Measurements from ENCODE around the gene CDC42BPB. TPM values are rescaled to one million over a fixed set of nuclear protein-coding genes. Genes with fewer than 3 reads are reported as not detected.

Gene CDC42BPB
- total and polyA plus RNA-seq, 2 of the 13 experiments (the other 11 are each of a cell fraction or from before 2014, with no cell fraction given), result 19.7 to 32.3 TPM

GRCh38 chr14:103100281-103101121 is 43.2 kb upstream of the CDC42BPB start (continued):
- peak; percentile 62; the same call in 1 of the 2 replicates for TF ChIP-seq ZNF710 (CRISPR knock-in tag; IDR thresholded peaks at IDR 0.05; ENCODE audit: borderline replicate concordance)
- no peak; the same call in 1 of the 2 replicates for TF ChIP-seq MAZ (IDR thresholded peaks at IDR 0.05; ENCODE audit: borderline replicate concordance, low read depth, low read length)
- TF ChIP-seq MAZ (CRISPR knock-in tag; IDR thresholded peaks at IDR 0.05; ENCODE audit: low read depth), result peak; percentile 80; the same call in 1 of the 2 replicates
- TF ChIP-seq SRSF1 (optimal IDR thresholded peaks at IDR 0.05; ENCODE audit: low read depth, low read length), result no peak
- peak; percentile 96 for TF ChIP-seq TEAD3 (CRISPR knock-in tag; optimal IDR thresholded peaks at IDR 0.05; ENCODE audit: borderline replicate concordance)
- peak; percentile 97 for TF ChIP-seq HIVEP1 (CRISPR knock-in tag; IDR thresholded peaks at IDR 0.05)
- TF ChIP-seq ZNF577 (CRISPR knock-in tag; IDR thresholded peaks at IDR 0.05; ENCODE audit: borderline replicate concordance, low read depth), result no peak
- peak; percentile 38; the same call in 1 of the 2 replicates for TF ChIP-seq SP4 (CRISPR knock-in tag; IDR thresholded peaks at IDR 0.05)
- TF ChIP-seq ZNF12 (CRISPR knock-in tag; IDR thresholded peaks at IDR 0.05), result peak; percentile 53; the same call in 1 of the 2 replicates
- TF ChIP-seq NR2F1 (CRISPR knock-in tag; IDR thresholded peaks at IDR 0.05), result peak; percentile 86 to 95
- peak; percentile 44; the same call in 1 of the 2 replicates for TF ChIP-seq ZNF773 (CRISPR knock-in tag; IDR thresholded peaks at IDR 0.05; ENCODE audit: borderline replicate concordance)
- no peak for TF ChIP-seq ZNF121 (CRISPR knock-in tag; IDR thresholded peaks at IDR 0.05)
- TF ChIP-seq, protein P1, sequence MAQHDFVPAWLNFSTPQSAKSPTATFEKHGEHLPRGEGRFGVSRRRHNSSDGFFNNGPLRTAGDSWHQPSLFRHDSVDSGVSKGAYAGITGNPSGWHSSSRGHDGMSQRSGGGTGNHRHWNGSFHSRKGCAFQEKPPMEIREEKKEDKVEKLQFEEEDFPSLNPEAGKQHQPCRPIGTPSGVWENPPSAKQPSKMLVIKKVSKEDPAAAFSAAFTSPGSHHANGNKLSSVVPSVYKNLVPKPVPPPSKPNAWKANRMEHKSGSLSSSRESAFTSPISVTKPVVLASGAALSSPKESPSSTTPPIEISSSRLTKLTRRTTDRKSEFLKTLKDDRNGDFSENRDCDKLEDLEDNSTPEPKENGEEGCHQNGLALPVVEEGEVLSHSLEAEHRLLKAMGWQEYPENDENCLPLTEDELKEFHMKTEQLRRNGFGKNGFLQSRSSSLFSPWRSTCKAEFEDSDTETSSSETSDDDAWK (CRISPR knock-in tag; IDR thresholded peaks at IDR 0.05), result no peak
- peak; percentile 82; the same call in 1 of the 2 replicates for TF ChIP-seq HMG20A (CRISPR knock-in tag; IDR thresholded peaks at IDR 0.05; ENCODE audit: borderline replicate concordance)
- TF ChIP-seq, protein P2, sequence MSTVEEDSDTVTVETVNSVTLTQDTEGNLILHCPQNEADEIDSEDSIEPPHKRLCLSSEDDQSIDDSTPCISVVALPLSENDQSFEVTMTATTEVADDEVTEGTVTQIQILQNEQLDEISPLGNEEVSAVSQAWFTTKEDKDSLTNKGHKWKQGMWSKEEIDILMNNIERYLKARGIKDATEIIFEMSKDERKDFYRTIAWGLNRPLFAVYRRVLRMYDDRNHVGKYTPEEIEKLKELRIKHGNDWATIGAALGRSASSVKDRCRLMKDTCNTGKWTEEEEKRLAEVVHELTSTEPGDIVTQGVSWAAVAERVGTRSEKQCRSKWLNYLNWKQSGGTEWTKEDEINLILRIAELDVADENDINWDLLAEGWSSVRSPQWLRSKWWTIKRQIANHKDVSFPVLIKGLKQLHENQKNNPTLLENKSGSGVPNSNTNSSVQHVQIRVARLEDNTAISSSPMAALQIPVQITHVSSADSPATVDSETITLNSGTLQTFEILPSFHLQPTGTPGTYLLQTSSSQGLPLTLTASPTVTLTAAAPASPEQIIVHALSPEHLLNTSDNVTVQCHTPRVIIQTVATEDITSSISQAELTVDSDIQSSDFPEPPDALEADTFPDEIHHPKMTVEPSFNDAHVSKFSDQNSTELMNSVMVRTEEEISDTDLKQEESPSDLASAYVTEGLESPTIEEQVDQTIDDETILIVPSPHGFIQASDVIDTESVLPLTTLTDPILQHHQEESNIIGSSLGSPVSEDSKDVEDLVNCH (CRISPR knock-in tag; IDR thresholded peaks at IDR 0.05), result no peak
- peak; percentile 87; the same call in 1 of the 2 replicates for TF ChIP-seq MED13 (CRISPR knock-in tag; IDR thresholded peaks at IDR 0.05)
- TF ChIP-seq, protein P3, sequence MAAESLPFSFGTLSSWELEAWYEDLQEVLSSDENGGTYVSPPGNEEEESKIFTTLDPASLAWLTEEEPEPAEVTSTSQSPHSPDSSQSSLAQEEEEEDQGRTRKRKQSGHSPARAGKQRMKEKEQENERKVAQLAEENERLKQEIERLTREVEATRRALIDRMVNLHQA (CRISPR knock-in tag; IDR thresholded peaks at IDR 0.05), result no peak
- TF ChIP-seq ZFP36 (IDR thresholded peaks at IDR 0.05; ENCODE audit: borderline replicate concordance, low read depth, low read length, partially characterized antibody), result no peak
- TF ChIP-seq ATF7 (IDR thresholded peaks at IDR 0.05), result peak; percentile 69; the same call in 1 of the 2 replicates
- TF ChIP-seq ATF7 (CRISPR knock-in tag; IDR thresholded peaks at IDR 0.05), result peak; percentile 81
- no peak; the same call in 1 of the 2 replicates for TF ChIP-seq TP53 (CRISPR knock-in tag; conservative IDR thresholded peaks at IDR 0.05)
- TF ChIP-seq ZNF704 (CRISPR knock-in tag; IDR thresholded peaks at IDR 0.05; ENCODE audit: borderline replicate concordance), result 0 out of 2 replicates have a peak, but pooled peaks have one; percentile 58
